HG02763 (cell line): ENCODE measurements around the gene PARD3B.
"Not testable (repeated sequence)": the region's sequence is repeated elsewhere in the genome, so short reads cannot be mapped to it uniquely, and the experiment has no call there.

Experiments used
- ATAC-seq: cut with Tn5 transposase; IDR thresholded peaks from one replicate; pipeline ENCODE4 v1.9.1; 2021; ENCODE audit warnings: mild to moderate bottlenecking, moderate library complexity; ENCODE audit not compliant: unreplicated experiment

Gene PARD3B

GRCh38 chr2:205216580-205216979 is 671.3 kb downstream of the PARD3B start:
- no peak for ATAC-seq

DNA sequence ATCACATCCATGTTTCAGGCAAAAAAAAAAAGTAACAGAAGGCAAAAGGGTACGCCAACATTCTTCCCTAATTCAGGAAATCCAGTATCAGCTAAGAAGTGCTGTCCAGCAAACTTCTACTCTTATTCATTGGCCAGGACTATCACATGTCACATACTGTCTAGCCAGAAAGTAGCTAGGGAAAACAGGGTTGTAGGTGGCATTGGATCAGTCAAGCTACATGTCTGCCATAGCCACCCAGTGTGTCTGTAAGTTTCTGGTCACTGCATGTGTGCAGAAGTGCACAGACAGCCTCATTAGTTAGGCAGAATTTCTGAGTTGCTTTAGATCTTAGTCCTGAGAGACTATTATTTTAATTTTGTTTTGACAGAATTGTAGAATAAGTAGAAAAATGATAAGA is 671.7 kb downstream of the PARD3B start:
- ATAC-seq = no peak

- ATAC-seq = no peak
Observed at GRCh38 chr2:205218056-205218455, 672.8 kb downstream of the PARD3B start.

DNA sequence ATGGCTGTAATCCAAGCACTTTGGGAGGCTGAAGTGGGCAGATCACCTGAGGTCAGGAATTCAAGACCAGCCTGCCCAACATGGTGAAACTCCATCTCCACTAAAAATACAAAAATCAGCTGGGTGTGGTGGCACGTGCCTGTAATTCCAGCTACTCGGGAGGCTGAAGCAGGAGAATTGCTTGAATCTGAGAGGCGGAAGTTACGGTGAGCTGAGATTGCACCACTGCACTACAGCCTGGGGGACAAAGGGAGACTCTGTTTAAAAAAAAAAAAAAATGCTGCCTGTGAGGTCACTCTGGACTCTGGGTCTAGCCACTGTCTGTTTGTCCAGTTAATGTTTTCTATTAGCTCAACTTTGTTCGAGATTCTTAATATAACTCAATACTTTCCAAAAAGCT is 673.5 kb downstream of the PARD3B start:
- ATAC-seq = not testable (repeated sequence)

GRCh38 chr2:205220559-205220958 is 675.3 kb downstream of the PARD3B start:
- ATAC-seq = no peak

DNA sequence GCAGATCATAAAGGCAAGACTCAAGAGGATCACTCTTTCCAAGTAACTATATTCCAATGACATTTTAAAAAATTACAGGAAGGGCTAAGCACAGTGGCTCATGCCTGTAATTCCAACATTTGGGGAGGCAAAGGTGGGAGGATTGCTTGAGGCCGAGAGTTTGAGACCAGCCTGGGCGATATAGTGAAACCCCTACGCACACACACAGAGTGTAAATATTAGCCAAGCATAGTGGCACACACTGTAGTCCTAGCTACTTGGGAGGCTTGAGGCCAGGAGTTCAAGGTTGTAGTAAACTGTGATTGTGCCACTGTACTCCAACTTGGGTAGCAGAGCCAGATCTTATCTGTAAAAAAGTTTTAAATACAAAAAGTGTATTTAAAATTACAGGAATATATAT is 686.8 kb downstream of the PARD3B start:
- no peak for ATAC-seq

DNA sequence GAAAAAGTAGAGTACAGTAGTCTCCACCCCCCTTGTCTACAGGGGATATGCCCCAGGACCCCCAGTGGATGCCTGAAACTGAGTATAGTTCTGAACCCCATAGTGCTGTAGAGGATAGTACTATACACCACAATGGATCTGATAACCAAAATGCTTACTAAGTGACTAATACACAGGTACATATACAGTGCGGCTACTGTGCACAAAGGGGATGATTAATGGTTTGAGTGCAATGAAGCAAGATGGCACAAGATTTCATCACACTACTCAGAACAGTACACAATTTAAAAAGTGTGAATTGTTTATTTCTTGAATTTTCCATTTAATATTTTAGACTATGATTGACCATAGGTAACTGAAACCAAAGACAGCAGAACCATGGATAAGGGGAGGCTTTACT is 690.2 kb downstream of the PARD3B start:
- ATAC-seq = no peak

DNA sequence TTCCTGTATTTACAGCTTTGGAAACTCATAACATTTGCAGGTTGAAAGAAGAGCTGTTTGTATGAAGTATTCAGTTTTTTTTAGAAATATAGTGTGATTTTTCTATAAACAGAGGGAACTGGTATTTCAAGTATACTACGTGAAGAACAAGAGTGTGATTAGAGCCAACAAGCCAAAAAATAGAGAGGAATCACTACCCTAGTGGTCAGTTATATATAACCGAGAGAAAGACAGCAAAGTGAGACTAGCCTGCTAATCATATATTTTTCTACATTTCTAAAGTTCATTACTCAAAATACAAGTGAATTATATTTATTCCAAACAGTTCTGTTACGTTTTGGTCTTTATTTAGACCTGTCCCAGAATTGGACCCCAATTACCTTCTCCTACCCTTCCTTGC is 692.2 kb downstream of the PARD3B start:
- no peak for ATAC-seq

DNA sequence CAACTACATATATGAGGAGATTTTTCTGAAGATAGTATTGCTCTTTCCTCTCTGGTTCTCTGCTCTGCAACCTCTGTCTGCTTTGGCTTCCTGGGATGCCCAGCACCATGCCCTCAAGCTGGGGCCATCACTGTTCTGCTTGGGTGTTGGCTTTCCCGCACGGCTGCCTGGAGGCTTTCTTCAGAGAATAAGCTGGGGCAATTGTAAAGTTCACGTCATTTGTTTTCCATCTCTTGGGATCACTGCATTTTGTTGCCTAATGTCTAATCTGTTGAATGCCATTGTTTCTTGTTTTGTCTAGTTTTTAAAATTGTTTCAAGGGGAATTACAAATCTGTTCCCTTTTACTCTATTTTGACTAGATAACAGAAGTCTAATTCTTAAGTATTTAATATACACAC is 699.7 kb downstream of the PARD3B start:
- ATAC-seq = no peak

- no peak for ATAC-seq
Observed at GRCh38 chr2:205245652-205246051, 700.4 kb downstream of the PARD3B start.

GRCh38 chr2:205259121-205259520 is 713.8 kb downstream of the PARD3B start:
- no peak for ATAC-seq

- ATAC-seq = no peak
Observed at GRCh38 chr2:205261516-205262020, 716.3 kb downstream of the PARD3B start.

- ATAC-seq = no peak
Observed at GRCh38 chr2:205267323-205267722, 722.0 kb downstream of the PARD3B start.

DNA sequence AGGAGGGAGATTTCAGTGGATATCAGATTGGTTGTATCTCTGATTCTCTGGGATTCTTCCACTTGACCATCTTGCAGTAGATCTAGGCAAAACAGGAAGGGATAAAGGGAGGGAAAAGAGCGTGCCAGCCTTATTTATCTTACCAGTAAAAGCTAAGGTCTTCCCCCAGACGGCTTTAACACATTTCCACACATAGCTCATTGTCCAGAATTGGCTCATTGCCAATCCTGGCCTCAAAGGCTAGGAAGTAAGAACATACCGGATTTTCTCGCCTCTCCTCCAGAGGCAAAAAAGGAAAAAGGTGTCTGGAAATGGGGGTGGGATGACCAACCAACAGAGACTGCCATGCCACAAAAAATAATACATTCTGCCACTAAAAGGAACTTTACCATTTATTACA is 725.4 kb downstream of the PARD3B start:
- ATAC-seq = no peak

- ATAC-seq = no peak
Observed at GRCh38 chr2:205273148-205273547, 727.9 kb downstream of the PARD3B start.

GRCh38 chr2:205273627-205274026 is 728.4 kb downstream of the PARD3B start:
- ATAC-seq = no peak

DNA sequence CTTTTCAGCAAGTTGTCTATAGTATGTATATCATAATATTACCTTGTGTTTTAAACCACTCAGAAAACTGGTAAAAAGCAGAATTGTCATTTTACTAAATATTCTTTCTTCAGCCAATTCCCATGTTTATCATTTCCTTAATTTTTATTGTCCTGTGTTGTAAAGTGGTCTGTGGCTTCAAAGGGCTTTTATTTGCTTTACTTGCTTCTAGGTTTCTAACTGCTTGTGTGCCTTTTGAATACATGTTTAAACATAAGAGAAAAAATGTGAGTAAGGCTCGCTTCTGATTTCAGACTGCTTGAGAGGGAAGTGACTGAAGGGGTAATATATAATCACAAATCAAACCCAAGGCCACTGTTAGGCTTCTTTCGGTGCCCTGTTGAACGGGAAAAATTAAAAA is 729.5 kb downstream of the PARD3B start:
- no peak for ATAC-seq

GRCh38 chr2:205276116-205276777 is 731.0 kb downstream of the PARD3B start:
- ATAC-seq = no peak

- ATAC-seq = no peak
Observed at GRCh38 chr2:205280596-205281236, 735.4 kb downstream of the PARD3B start.

- no peak for ATAC-seq
Observed at GRCh38 chr2:205283736-205284270, 738.5 kb downstream of the PARD3B start.

DNA sequence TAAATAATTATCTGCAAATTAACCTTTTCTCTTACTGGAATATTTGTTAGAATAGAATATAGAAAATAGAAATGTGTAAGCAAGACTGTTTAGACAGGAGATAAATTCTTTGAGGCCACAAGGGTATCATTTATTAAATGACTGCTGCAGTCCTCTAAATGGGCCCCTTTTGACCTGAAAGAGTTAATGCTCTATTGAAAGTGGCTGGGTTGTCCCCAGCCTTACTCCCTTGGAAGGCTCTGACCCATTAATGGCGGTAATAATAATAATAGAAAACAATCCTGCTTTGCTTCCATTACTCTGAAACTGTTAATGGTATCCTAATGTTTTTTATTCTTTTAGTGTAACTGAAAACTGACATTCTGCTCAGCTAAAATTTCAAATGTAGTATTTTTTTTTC is 739.1 kb downstream of the PARD3B start:
- ATAC-seq = no peak

DNA sequence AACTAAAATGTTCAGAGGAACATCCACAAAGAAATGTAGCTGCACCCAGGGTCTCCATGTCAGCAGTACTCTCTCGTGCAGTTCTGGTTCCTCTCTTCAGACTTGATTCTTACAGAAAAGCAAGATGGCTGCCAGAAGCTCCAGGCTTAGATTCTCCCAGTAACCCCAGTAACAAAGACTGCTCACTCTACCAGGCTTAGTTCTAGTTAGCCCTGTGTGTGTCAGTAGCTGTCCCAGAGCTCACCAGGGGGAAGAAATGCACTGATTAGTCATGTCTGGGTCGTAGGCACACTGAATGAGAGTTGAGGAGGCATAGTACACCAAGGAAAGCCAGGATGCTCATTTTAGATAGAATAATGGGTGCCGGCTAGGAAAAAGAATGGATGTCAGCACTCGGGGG is 742.0 kb downstream of the PARD3B start:
- ATAC-seq = no peak
